HepG2 (cell line): ENCODE measurements around the gene NET1. TPM values are rescaled to one million over a fixed set of nuclear protein-coding genes. Genes with fewer than 3 reads are reported as not detected.

Experiments
- ATAC-seq: fragments of 200-7000 bp; cut with Tn5 transposase; 3 replicates; pipeline ENCODE4 v1.9.1; 2020; ENCODE audit warnings: mild to moderate bottlenecking, moderate library complexity
- BruUV-seq: library from RNA; stranded (reverse); fragments of 400-500 nt; replicated peaks from 2 replicates; lab custom pipeline; 2021; lab: Mats Ljungman, UMichigan
- CTCF ChIA-PET: fragments of 300-600 bp; formaldehyde crosslinking; extraction: SDS; loops from one replicate; lab custom pipeline; 2021; ENCODE audit warnings: low total read pairs, inconsistent platforms, low intra/inter-chr PET ratio; lab: Yijun Ruan, JAX
- POLR2A ChIA-PET: fragments of 350-600 bp; sonication (Branson Sonifier 250); formaldehyde crosslinking; loops from one replicate; lab custom pipeline; 2020; ENCODE audit warnings: antibody characterized with exemption, inconsistent platforms; lab: Yijun Ruan, JAX
- DNase-seq: peaks from one replicate; pipeline ENCODE4 v3.0.0-alpha.2; 2015; ENCODE audit warnings: low spot score
- FAIRE-seq: peaks from 3 replicates; lab custom pipeline; 2011; peaks lifted over from hg19 to GRCh38; lab: Jason Lieb, UNC
- H2AFZ ChIP-seq: one replicate; pipeline ENCODE4 v1.6.1; 2011; ENCODE audit warnings: low read length, inconsistent platforms
- H3K27ac ChIP-seq: fragments of 300-600 bp; 3 replicates; pipeline ENCODE4 v1.8.0; 2011; ENCODE audit warnings: mixed run types, mild to moderate bottlenecking, mixed read lengths, low read length, inconsistent platforms; ENCODE audit not compliant: insufficient read depth; ENCODE audit errors: extremely low read length
- H3K27me3 ChIP-seq, 2 experiments: fragments of 200-600 bp in 1 of 2; 2 replicates in 1 of 2; 3 replicates in 1 of 2; pipeline versions ENCODE4 v1.6.0 to v1.8.0; 2011; ENCODE audit warnings: low read length in 2 of 2, mild to moderate bottlenecking in 2 of 2, moderate library complexity in 2 of 2, inconsistent platforms in 1 of 2; ENCODE audit not compliant: insufficient read depth in 2 of 2, control insufficient read depth in 1 of 2
- H3K36me3 ChIP-seq, 2 experiments: fragments of 200-600 bp in 1 of 2; replicated peaks in 1 of 2; 2 replicates in 1 of 2; 3 replicates in 1 of 2; pipeline versions ENCODE4 v1.5.1 to v1.8.0; 2011; ENCODE audit warnings: low read length in 2 of 2, inconsistent platforms in 1 of 2; ENCODE audit not compliant: insufficient read depth in 2 of 2, control insufficient read depth in 1 of 2
- H3K4me1 ChIP-seq: 2 replicates; pipeline ENCODE4 v1.5.1; 2012; ENCODE audit warnings: low read length, inconsistent platforms; ENCODE audit not compliant: insufficient read depth
- H3K4me2 ChIP-seq: 2 replicates; pipeline ENCODE4 v1.6.0; 2011; ENCODE audit warnings: low read depth, low read length, inconsistent platforms
- H3K4me3 ChIP-seq, 3 experiments: fragments of 200-600 bp in 1 of 3; sonication (generic), shearing (Covaris generic) in 1 of 3; replicated peaks in 1 of 3; 2 replicates each; pipeline ENCODE4 v1.5.1; 2011 to 2016; ENCODE audit warnings: low read length in 3 of 3, inconsistent platforms in 2 of 3, low read depth in 2 of 3, mild to moderate bottlenecking in 2 of 3, control low read depth in 1 of 3, mixed read lengths in 1 of 3; ENCODE audit not compliant: insufficient read depth in 1 of 3
- H3K79me2 ChIP-seq: one replicate; pipeline ENCODE4 v1.6.1; 2011; ENCODE audit warnings: low read length, inconsistent platforms; ENCODE audit not compliant: insufficient read depth
- H3K9ac ChIP-seq: 2 replicates; pipeline ENCODE4 v1.6.0; 2011; ENCODE audit warnings: mild to moderate bottlenecking, low read depth, low read length, inconsistent platforms; ENCODE audit not compliant: insufficient read depth
- H3K9me3 ChIP-seq: 2 replicates; pipeline ENCODE4 v1.5.1; 2012; ENCODE audit warnings: mild to moderate bottlenecking, low read length
- H4K20me1 ChIP-seq: 2 replicates; pipeline ENCODE4 v1.6.0; 2011; ENCODE audit warnings: inconsistent platforms, mild to moderate bottlenecking, low read length, moderate library complexity; ENCODE audit not compliant: insufficient read depth
- DNMT1 ChIP-seq: sonication (generic); formaldehyde crosslinking; IDR thresholded peaks from 2 replicates; pipeline ENCODE4 v1.5.1; 2020; ENCODE audit warnings: mild to moderate bottlenecking, missing genetic modification reagents
- RBAK ChIP-seq: sonication (generic); formaldehyde crosslinking; IDR thresholded peaks from 2 replicates; pipeline ENCODE4 v1.5.1; 2020; ENCODE audit warnings: mild to moderate bottlenecking, missing genetic modification reagents
- TBL1XR1 ChIP-seq: fragments of 150-350 bp; IDR thresholded peaks from 2 replicates; pipeline ENCODE4 v1.6.1; 2014; ENCODE audit warnings: borderline replicate concordance, low read length; ENCODE audit not compliant: partially characterized antibody
- ZNF629 ChIP-seq: sonication (generic); formaldehyde crosslinking; conservative IDR thresholded peaks from 2 replicates; pipeline ENCODE4 v1.5.0; 2020; ENCODE audit warnings: missing genetic modification reagents
- ZNF788 ChIP-seq: sonication (generic); formaldehyde crosslinking; IDR thresholded peaks from 2 replicates; pipeline ENCODE4 v1.5.0; 2020; ENCODE audit warnings: mild to moderate bottlenecking, missing genetic modification reagents, borderline replicate concordance
- WGBS: methylation state at CpG from one replicate; pipeline ENCODE4 v1.1.6; 2017; ENCODE audit warnings: low lambda C conversion rate; 5-methylcytosine and 5-hydroxymethylcytosine counted together
- in situ Hi-C: cut with HindIII; loops from 2 replicates; pipeline ENCODE4 v1.10.0; 2017; ENCODE audit warnings: low pct_unique_long_range_greater_than_20kb; ENCODE audit not compliant: extremely low pct_ligation_motif_present
- intact Hi-C: fragments of 100-400 bp; cut with micrococcal nuclease; formaldehyde crosslinking; loops from one replicate; pipeline ENCODE4 v1.10.0; 2022; ENCODE audit not compliant: unreplicated experiment
- polyA plus RNA-seq, 8 experiments: library from polyadenylated mRNA; depleted of rRNA in 3 of 8; stranded (reverse) in 7 of 8; unstranded in 1 of 8; fragments of >200 nt; fragmentation: Illumina TruSeq in 4 of 8; extraction: Trizol in 4 of 8; gene quantifications; 2 replicates each; pipeline versions ENCODE4 v1.2.1 to v1.2.3, GENCODE V29; 2011 to 2016; ENCODE audit warnings: low read depth in 4 of 8, missing spikeins in 1 of 8, mixed read lengths in 1 of 8; ENCODE audit not compliant: insufficient read depth in 1 of 8
- total RNA-seq, 5 experiments: library from RNA; depleted of rRNA; stranded (reverse); fragments of >200 nt; fragmentation: Illumina TruSeq; extraction: Trizol; gene quantifications; 2 replicates each; pipeline ENCODE4 v1.2.3, GENCODE V29; 2016; ENCODE audit warnings: low read depth in 1 of 5

The NET1 gene
- total and polyA plus RNA-seq, 2 of the 13 experiments (the other 11 are each of a cell fraction or from before 2014, with no cell fraction given): 48.1 to 65.8 TPM

- H4K20me1 ChIP-seq: no peaks in the 10 kb centered on the region
- H3K27ac ChIP-seq: peak overlapping the region; percentile 30
- BruUV-seq: TSS peak; percentile 49
- ChIA-PET CTCF (no interaction called here), POLR2A (interaction anchor here (0.6 kb wide), 1 partner anchor 278 kb away, joined by 3 read pairs; no protein-coding TSS in a partner anchor)
- peaks cover 0 to 10% of the 10 kb centered on the region in 2 experiments; a peak in 1 of 5 replicates for H3K27me3 ChIP-seq
- peak overlapping the region; percentile 87 for H3K4me2 ChIP-seq
- H3K4me3 ChIP-seq: peak overlapping the region; percentile 65 to 92 (median 83)
- ATAC-seq: peak; percentile 55
- H2AFZ ChIP-seq: no peak overlapping the region
- peak; percentile 15 for FAIRE-seq
- intact Hi-C loops: no loop called here
- in situ Hi-C loops: no loop called here
- 11% methylated on average over 14 of the region's 20 CpGs for WGBS
- H3K36me3 ChIP-seq: no peaks in the 10 kb centered on the region
- peaks cover 53% of the 10 kb centered on the region for H3K79me2 ChIP-seq
- H3K4me1 ChIP-seq: peaks cover 30% of the 10 kb centered on the region
- peak overlapping the region; percentile 53 for H3K9ac ChIP-seq
- H3K9me3 ChIP-seq: no peaks in the 10 kb centered on the region
- peak; percentile 31; the same call in 1 of the 2 replicates for TF ChIP-seq ZNF629
- no peak for TF ChIP-seq RBAK (CRISPR knock-in tag)
- DNase-seq: peak; percentile 12
Observed at GRCh38 chr10:5413012-5413938, 918 bp downstream of the NET1 start.

DNA sequence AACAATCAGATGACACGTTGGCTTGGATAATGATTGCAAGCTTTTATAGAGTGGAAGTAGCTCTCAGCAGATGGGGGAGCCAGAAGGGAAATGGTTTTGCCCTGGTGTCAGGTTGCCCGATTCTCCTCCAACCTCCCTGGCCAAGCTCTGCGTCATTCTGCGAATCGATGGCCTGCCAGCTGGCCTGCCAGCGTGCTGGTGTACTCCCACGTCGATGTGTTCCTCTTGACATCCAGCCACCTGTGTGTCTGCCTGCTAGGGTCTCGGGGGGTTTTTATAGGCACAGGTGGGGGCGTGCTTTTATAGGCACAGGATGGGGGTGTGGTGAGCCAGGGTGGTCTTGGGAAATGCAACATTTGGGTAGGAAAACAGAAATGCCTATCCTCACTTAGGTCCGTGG, 4.6 kb downstream of the NET1 start:
- Histone ChIP-seq H3K4me3 (no peak overlapping the region), H3K27me3 (no peaks in the 10 kb centered on the region), H3K4me1 (peaks cover 24% of the 10 kb centered on the region), H2AFZ (no peak overlapping the region), H3K27ac (no peak overlapping the region), H3K36me3 (no peaks in the 10 kb centered on the region), H4K20me1 (no peaks in the 10 kb centered on the region), H3K9me3 (peaks cover 8% of the 10 kb centered on the region; the same call in 1 of the 2 replicates), H3K4me2 (no peak overlapping the region), H3K9ac (no peak overlapping the region), H3K79me2 (peaks cover 87% of the 10 kb centered on the region)
- no peak for FAIRE-seq
- in situ Hi-C loops (no loop called here), intact Hi-C loops (no loop called here)
- BruUV-seq: no TSS peak
- DNase-seq: no peak
- POLR2A ChIA-PET: no interaction called here
- CTCF ChIA-PET: no interaction called here
- WGBS: over 99% methylated on average over 11 of the region's 11 CpGs
- TF ChIP-seq DNMT1 (CRISPR knock-in tag) (no peak), ZNF788 (CRISPR knock-in tag) (no peak), TBL1XR1 (no peak)
- no peak for ATAC-seq
